NCI-H345 treated with DMSO at 0.1 percent for 48 hours (cell line): ENCODE results near the gene EPHA5.

Source experiments
- DNase-seq: peaks from one replicate; lab custom pipeline; 2025; ENCODE audit not compliant: unreplicated experiment; lab: John Stamatoyannopoulos, UW

The EPHA5 gene

GRCh38 chr4:65670331-65671031 lies at the start of gene EPHA5:
Gene EPHA5, minus strand, starts transcription at chr4:65670489. Its CDS starts 747 bp downstream, at chr4:65669742.
- peak; percentile 29 for DNase-seq

GRCh38 chr4:65719635-65720034 lies 49.3 kb upstream of the EPHA5 start:
- no peak for DNase-seq

DNA sequence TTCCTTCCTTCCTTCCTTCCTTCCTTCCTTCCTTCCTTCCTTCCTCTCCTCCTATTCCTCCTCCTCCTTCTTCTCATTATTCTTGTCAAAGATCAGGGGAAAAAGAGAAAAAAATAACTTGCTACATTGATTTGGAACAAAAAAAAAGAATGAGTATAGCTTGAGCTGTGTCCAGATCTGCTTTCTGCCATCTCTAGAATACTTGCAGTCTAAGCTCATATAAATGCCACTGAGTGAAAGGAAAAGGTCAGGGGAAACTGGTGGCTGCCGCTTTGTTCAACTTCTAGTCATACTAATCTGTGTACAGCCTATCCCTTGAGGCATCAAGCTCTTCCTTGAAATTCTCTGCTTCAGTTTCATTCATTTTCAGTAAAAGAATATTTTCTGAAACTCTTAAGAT lies 28.3 kb upstream of the EPHA5 start:
- DNase-seq = no peak

GRCh38 chr4:65696436-65696835 lies 26.1 kb upstream of the EPHA5 start:
- no peak for DNase-seq

GRCh38 chr4:65671372-65671771 lies 1.1 kb upstream of the EPHA5 start:
- no peak for DNase-seq

- DNase-seq = no peak
These were observed 314 bp downstream of the EPHA5 start for GRCh38 chr4:65670020-65670330.

- no peak for DNase-seq
These were observed 924 bp downstream of the EPHA5 start for GRCh38 chr4:65669111-65670019.

DNA sequence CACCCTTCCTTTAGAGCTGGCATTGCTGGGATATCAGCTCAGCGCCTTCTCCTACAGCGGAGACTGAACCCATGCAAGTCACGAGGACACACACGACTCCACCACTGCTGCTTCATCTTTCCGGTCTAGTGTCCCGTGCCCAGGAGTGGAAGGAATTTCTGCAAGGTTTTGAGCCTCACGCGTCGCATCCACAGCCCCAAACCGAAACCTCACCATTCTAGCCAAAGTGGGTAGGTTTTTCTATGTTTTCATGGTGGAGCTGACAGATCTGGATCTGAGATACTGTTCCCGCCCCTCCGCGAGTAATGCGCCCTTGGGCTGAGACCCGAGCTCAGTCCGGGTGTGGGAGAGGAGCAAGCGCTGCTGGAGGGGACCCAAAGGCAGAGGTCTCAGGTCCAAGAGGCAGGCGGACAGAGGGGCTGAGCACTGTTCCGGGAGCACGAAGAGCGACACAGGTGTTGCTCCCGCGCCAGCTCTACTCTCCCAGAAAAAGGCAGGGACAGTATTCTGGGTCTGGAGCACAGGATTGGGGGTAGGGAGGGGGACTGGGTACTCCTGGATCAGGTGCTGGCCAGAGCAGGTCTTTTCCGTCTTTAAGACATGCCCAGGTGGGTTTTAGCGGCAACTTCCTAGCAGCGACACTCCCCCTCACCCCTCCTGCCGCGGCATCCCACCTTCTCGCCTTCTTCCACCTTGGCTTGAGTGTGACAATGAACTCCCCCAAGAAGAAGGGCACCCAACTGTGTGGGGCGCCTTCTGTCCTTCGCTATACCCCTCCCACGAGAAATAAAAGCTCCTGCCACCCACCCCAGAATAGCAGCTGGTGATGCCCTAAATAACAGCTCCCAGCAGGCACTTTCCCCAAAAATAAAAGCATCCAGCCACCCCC lies 1.8 kb downstream of the EPHA5 start:
- DNase-seq = no peak

DNA sequence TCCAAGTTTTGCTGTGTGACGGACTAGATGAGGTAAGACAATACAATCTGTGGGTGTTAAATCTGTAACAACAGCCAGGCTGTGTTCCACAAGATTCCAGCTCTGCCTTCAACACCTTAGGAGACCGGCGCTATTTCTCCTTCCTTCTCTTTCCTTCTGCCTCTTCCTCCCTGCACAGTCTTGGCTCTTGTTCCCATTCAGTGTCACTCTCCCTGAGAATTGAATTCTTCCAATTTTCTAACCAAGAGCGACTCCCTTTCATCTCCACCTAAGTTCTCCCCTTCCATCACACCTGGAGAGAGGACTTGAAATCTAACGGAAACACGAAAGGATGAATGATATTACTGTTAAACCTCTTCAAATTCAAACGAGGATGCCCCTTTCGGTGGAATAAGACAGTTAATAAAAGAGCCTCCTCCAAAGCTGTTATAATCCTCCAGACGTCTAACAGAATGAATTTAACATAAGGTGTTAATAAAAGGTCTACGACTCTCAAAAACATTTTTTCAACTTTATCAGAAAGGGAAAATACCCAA lies 2.7 kb downstream of the EPHA5 start:
- no peak for DNase-seq

GRCh38 chr4:65665771-65666523 lies 4.3 kb downstream of the EPHA5 start:
- DNase-seq = peak; percentile 21

- peak; percentile 60 for DNase-seq
These were observed 8.8 kb downstream of the EPHA5 start for GRCh38 chr4:65661471-65661870.

GRCh38 chr4:65658117-65658516 lies 12.2 kb downstream of the EPHA5 start:
- DNase-seq = no peak

DNA sequence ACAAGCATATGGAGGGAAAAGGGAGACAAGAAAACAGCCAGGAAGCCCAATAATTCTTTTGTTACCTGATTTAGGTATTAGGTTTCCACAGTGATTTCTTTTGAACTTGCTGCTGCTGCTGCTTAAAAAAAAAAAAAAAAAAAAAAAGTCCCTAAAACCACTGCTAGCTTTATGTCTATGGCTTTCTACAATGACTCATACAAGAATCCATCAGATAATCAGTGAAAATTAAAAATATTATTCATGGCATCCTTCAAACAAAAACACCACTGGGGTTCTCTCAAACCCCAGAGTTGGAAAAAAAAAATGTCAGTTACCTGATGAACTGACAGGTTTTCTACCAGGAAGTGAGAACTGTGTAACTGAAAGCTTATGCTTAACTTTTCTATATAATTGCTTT lies 14.3 kb downstream of the EPHA5 start:
- no peak for DNase-seq

DNA sequence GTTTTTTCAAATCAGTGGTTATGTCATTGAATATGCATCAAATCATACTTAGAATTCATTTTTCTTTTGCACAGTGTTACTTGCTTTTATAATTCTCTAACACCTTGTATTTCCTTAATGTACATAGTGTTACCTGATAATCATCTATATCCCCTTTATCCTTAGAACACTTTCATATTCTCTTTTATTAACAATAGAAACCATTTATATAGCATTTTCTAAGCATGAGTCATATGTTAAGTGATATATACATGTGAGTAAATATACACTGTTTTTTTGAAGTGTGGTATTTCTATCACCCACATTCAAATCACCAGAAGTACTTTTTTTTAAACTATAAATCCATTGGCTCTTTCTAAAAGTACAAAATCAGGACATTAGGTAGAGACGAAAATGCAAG lies 15.3 kb downstream of the EPHA5 start:
- DNase-seq = no peak

DNA sequence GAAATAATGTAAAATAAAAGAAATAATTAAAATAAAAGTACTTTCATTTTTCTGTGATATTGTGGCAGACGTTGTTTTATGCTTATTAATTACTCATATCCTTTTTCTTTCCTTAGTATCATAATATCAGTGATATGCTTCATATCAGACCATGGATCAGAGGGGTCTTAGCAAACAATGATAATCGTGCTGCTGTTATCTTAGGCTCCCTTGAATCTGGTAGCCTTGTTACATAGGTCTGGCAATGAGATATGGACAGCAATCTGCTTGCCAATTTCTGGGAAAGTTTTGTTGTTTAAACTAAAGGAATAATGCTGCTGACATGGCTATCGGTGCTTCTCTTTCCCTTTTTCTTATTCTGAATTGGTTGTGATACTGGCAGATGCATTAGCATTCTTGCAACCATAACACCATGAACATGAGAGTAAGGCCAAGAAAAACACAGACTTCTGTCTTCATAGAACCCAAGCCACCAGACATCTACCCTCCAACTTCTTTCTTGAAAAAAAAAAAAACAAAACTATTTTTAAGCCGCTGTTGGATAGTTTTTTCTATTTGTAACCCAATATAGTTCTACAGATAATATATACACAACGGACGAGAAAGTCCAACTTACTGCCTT lies 16.4 kb downstream of the EPHA5 start:
- DNase-seq = no peak

- no peak for DNase-seq
These were observed 18.5 kb downstream of the EPHA5 start for GRCh38 chr4:65651751-65652150.

DNA sequence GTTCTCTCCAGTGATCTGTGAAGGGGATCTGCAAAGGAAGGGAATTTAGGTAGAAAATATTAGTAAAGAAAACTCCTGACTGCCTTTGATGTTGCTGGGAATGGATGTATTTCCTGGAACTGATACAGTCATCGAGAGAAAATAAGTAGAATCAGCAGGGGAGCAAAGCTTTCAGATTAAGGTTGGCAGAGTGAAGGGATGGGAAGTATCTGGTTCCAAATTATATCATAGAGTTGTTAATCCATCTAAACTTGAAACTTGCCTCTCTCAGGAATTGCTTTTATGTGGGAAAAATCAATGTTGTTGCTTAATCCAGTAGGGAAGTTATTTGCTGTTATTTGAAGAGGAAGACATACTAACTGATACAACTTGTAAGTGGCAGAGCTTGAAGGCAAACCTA lies 19.3 kb downstream of the EPHA5 start:
- DNase-seq = no peak

GRCh38 chr4:65646136-65646535 lies 24.2 kb downstream of the EPHA5 start:
- DNase-seq = no peak

DNA sequence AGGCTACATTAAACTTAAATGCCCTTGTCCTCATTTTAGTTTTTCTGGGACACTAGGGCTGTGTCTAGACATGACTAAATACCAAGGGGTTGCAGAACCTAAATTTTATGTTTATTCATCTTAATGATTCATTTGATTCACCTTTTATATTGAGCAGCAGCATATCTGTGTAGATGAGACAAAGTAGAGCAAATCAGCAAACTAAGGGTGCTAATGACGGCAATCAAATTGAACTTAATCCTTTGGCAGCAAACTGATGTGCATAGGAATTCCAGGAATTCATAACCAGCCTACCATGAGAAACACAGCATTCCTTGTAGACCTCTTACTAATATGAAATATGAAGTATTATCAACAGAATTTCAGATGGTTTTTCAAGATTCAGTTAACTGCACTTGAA lies 25.1 kb downstream of the EPHA5 start:
- no peak for DNase-seq
